GM18505 (cell line): Measurements from ENCODE around the gene SLC22A3.

ENCODE experiments used
- ATAC-seq: cut with Tn5 transposase; IDR thresholded peaks from one replicate; pipeline ENCODE4 v1.9.1; 2021; ENCODE audit not compliant: unreplicated experiment
- POLR2A ChIP-seq: IDR thresholded peaks from 4 replicates; pipeline ENCODE4 v1.6.1; 2011; ENCODE audit warnings: borderline replicate concordance; ENCODE audit not compliant: insufficient read depth, insufficient read length; ENCODE audit errors: extremely low read depth

The SLC22A3 gene

GRCh38 chr6:160394654-160395035 is 46.5 kb downstream of the SLC22A3 start:
- no peak for TF ChIP-seq POLR2A
- ATAC-seq: no peak

GRCh38 chr6:160395187-160395586 is 47.0 kb downstream of the SLC22A3 start:
- TF ChIP-seq POLR2A: no peak
- no peak for ATAC-seq

- TF ChIP-seq POLR2A: no peak
- no peak for ATAC-seq
These were observed 48.1 kb downstream of the SLC22A3 start for GRCh38 chr6:160396292-160396691.

DNA sequence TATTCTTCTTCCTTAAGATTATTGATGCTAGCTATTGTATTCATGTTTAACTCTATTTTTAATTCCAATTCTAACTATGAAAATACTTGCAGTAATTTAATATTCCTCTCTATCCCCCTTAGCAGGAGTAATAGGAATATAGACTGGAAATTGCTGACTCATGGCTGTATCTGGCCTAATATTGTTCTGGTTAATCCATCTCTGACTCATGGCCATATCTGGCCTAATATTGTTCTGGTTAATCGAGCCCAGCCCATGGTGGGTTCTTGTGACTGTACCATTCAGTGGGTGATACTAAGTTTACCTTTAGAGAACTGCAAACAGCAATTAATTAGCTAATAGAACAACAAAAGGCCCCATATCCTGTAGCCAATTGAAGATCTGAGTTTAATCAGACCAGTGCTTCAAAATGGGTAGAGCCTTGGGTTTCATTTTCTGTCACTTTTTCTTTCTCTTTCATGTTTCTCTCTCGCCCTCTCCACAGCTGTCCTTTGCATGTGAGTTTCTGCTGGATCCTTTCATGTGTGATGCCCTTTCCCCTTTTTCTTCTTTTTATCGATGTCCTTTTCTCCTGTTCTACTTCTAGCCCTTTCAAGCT is 50.6 kb downstream of the SLC22A3 start:
- peak; percentile 97 for ATAC-seq
- TF ChIP-seq POLR2A: no peak

DNA sequence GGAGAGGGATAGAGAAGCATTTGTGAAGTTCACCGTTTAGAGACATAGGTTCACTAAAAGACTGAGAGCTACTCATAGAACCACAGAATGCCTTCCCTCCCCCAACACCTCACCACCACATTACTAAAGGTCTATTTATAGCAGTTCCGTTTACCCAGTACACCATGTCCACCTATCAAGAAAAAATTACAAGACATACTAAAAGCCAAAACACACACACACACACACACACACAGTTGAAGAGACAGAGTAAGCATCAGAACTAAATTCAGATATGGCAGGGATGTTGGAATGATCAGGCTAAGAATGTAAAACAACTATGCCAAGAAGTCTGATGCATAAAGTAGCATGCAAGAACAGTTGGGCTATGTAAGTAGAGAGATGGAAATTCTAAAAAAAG is 52.3 kb downstream of the SLC22A3 start:
- ATAC-seq: no peak
- no peak for TF ChIP-seq POLR2A

DNA sequence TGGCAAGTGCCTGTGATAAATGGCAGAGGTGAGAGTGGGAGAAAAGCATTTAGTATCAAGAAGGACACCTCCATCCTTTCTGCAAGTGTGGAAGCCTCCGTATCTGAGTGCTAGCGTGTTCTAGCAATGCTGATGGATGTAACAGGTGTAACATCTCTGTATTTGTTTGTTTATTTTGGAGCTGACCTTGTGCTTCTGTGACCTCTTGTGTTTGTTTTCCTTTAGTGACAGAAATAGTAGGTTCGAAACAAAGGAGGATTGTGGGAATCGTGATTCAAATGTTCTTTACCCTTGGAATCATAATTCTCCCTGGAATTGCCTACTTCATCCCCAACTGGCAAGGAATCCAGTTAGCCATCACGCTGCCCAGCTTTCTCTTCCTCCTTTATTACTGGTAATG is 60.4 kb downstream of the SLC22A3 start:
- ATAC-seq: no peak
- TF ChIP-seq POLR2A: no peak

DNA sequence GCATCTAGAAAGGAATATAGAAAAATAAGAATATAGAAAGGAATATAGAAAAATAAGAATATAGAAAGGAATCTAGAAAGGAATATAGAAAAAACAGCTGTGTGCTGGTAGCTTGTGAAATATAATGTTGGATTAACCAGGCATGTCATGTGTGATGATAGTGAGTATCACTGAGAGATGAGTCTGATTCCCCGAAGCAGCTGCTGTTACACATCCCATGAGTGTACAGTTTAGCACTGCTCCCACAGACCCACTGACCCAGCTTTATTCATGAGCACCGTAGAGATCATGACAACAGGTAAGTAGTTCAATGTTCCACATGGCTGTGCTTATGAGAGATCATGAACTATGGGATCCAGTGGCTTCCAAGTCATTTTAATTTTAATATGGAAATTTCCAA is 64.8 kb downstream of the SLC22A3 start:
- TF ChIP-seq POLR2A: no peak
- no peak for ATAC-seq

DNA sequence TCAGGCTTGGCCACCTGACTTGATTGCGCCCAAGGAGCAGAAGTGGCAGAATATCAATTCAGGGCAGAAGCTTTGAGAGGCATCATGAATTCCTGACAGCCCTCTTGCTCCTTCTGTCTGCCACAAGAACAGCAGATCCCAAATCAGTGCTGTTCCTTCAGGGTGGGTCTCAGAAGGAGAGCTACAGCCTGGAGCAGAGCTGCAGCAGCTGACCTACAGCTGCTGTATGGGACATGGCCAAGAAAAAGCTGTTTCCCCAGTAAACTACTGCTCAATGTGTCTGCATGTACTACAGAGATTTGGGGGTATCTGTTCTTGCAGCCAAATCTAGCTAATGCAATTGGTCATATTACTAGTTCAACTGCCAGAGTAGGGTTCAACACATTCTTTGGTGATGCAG is 69.0 kb downstream of the SLC22A3 start:
- no peak for TF ChIP-seq POLR2A
- no peak for ATAC-seq

- no peak for TF ChIP-seq POLR2A
These were observed 69.4 kb downstream of the SLC22A3 start for GRCh38 chr6:160417550-160417949.

DNA sequence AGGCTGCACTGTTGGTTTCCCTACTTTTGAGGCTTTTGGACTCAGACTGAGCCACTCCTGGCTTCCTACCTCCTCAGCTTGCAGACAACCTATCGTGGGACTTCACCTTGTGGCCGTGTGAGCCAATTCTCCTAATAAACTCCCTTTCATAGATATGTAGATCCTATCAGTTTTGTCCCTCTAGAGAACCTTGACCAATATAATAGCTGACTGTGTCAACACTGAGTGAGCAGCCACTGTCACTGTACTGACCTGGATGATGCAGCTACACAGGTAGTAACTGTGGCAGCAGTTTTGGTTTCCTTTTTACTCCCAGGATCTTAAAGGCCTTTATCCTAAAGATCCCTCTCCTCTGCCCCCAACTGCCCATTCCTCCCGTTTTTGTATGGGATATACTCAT is 70.2 kb downstream of the SLC22A3 start:
- no peak for ATAC-seq
- TF ChIP-seq POLR2A: no peak

More at GRCh38 chr6:160417550-160417949, 69.4 kb downstream of the SLC22A3 start:
- ATAC-seq: no peak

DNA sequence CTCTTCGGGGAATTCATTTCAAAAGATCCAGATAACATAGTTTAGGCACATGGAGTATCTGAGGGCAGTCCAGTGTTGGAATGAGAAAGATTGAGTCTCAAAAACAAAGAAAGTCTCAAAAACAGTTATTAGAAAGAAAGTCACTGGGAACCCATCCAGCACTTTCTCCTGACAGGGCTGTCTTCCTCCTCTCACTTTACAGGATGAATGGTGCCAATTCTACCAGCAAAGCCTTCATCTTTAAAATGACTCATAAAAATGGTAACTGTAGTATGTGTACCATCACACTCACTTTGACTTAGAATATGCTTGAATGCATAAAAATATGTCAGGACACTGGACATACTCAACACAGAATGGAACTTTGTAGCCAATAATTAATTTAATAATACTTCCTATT is 71.3 kb downstream of the SLC22A3 start:
- no peak for TF ChIP-seq POLR2A
- no peak for ATAC-seq

- no peak for ATAC-seq
- no peak for TF ChIP-seq POLR2A
These were observed 72.2 kb downstream of the SLC22A3 start for GRCh38 chr6:160420253-160420968.

- no peak for ATAC-seq
These were observed 72.9 kb downstream of the SLC22A3 start for GRCh38 chr6:160420969-160421556.

GRCh38 chr6:160421854-160422253 is 73.7 kb downstream of the SLC22A3 start:
- no peak for ATAC-seq
- no peak for TF ChIP-seq POLR2A

More at GRCh38 chr6:160420969-160421556, 72.9 kb downstream of the SLC22A3 start:
- no peak for TF ChIP-seq POLR2A
